Measurements from ENCODE around the gene CP. TPM values are rescaled to one million over a fixed set of nuclear protein-coding genes. Genes with fewer than 3 reads are reported as not detected.
A peak's percentile ranks its signal among the peaks of the same experiment; 100 is the strongest.

The CP gene
- total and polyA plus RNA-seq, 9 of the 15 experiments (the other 6 are each of a cell fraction or from before 2014, with no cell fraction given) = 0.30 to 0.75 TPM; not detected in 7

- no peak for DNase-seq (ENCODE audit: extremely low read depth in 1 of 4, low spot score in 3 of 4)
Measured at GRCh38 chr3:149152420-149152819, 69.2 kb downstream of the CP start.

DNA sequence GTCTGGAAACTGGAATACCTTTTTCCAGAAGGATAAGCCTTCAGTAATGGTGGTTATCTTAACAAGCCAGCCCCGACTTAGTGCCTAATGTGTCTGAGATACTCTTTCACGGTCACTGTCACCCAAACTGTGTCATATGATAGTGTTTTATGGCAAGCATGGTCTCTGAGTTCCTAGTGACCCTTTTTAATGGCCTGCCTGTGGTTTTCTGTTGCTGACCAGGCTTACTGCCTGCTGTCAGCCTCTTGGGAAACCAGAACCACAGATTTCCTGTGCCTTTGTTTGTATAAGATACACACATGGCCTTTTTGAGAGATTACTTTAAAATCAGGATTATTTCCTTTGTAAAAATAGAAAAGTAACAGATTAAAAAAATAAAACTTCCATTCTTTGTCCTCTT lies 69.8 kb downstream of the CP start:
- H3K9ac ChIP-seq (ENCODE audit: insufficient read depth in 1 of 2, low read depth in 2 of 2, low read length in 2 of 2) = no peak overlapping the region
- H2AFZ ChIP-seq (ENCODE audit: low read depth, low read length) = no peak overlapping the region
- intact Hi-C loops (cut with micrococcal nuclease) (no loop called here), in situ Hi-C loops (cut with MboI) (no loop called here)
- peaks cover 6% of the 10 kb centered on the region; the same call in 1 of the 3 replicates for H3K36me3 ChIP-seq (ENCODE audit: control insufficient read depth, insufficient read depth, low read length)
- peaks cover 0 to 7% of the 10 kb centered on the region in 2 experiments; a peak in 4 of 5 replicates for H3K4me1 ChIP-seq (replicated peaks in 1 of 2; ENCODE audit: control insufficient read depth in 2 of 2, insufficient read depth in 2 of 2, low read length in 2 of 2)
- H3K9me1 ChIP-seq (ENCODE audit: control insufficient read depth, insufficient read depth, low read length) = no peaks in the 10 kb centered on the region
- peak; percentile 96 for FAIRE-seq
- peak; percentile 15 to 85 (median 42) for DNase-seq (ENCODE audit: extremely low read depth in 1 of 4, low spot score in 3 of 4)
- peaks cover 6% of the 10 kb centered on the region for H4K20me1 ChIP-seq (replicated peaks; ENCODE audit: control insufficient read depth, insufficient read depth, low read length)
- H3K9me3 ChIP-seq (replicated peaks; ENCODE audit: control insufficient read depth, insufficient read depth, low read depth, low read length) = no peaks in the 10 kb centered on the region
- BruUV-seq (replicated peaks) = no TSS peak
- H3K4me3 ChIP-seq = no peak overlapping the region
- ChIA-PET CTCF (ENCODE audit: low intra/inter-chr PET ratio) (no interaction called here), POLR2A (no interaction called here)
- ATAC-seq = peak; percentile 99
- no peaks in the 10 kb centered on the region for H3K27me3 ChIP-seq (ENCODE audit: control insufficient read depth in 2 of 2, insufficient read depth in 2 of 2, low read length in 2 of 2)
- no peak overlapping the region for H3K4me2 ChIP-seq (ENCODE audit: insufficient read depth, low read length)
- WGBS (ENCODE audit: insufficient coverage, low coverage, missing lambda C conversion rate) = 0% methylated on average over 2 of the region's 2 CpGs
- H3K27ac ChIP-seq (ENCODE audit: extremely low read depth, low read depth, low read length) = no peak overlapping the region
- H3K79me2 ChIP-seq (ENCODE audit: control insufficient read depth, insufficient read depth, low read length) = no peaks in the 10 kb centered on the region
- TF ChIP-seq NFYB (IDR thresholded peaks at IDR 0.05; ENCODE audit: extremely low read depth, insufficient read length) (no peak), MEF2D (tag; conservative IDR thresholded peaks at IDR 0.05; ENCODE audit: low read depth) (0 out of 2 replicates have a peak, but pooled peaks have one; percentile 51), ZNF253 (CRISPR knock-in tag; conservative IDR thresholded peaks at IDR 0.05) (no peak), ZNF76 (CRISPR knock-in tag; IDR thresholded peaks at IDR 0.05; ENCODE audit: borderline replicate concordance) (no peak), SMAD4 (CRISPR knock-in tag; conservative IDR thresholded peaks at IDR 0.05) (peak; percentile 88)
- TF ChIP-seq, protein P1, sequence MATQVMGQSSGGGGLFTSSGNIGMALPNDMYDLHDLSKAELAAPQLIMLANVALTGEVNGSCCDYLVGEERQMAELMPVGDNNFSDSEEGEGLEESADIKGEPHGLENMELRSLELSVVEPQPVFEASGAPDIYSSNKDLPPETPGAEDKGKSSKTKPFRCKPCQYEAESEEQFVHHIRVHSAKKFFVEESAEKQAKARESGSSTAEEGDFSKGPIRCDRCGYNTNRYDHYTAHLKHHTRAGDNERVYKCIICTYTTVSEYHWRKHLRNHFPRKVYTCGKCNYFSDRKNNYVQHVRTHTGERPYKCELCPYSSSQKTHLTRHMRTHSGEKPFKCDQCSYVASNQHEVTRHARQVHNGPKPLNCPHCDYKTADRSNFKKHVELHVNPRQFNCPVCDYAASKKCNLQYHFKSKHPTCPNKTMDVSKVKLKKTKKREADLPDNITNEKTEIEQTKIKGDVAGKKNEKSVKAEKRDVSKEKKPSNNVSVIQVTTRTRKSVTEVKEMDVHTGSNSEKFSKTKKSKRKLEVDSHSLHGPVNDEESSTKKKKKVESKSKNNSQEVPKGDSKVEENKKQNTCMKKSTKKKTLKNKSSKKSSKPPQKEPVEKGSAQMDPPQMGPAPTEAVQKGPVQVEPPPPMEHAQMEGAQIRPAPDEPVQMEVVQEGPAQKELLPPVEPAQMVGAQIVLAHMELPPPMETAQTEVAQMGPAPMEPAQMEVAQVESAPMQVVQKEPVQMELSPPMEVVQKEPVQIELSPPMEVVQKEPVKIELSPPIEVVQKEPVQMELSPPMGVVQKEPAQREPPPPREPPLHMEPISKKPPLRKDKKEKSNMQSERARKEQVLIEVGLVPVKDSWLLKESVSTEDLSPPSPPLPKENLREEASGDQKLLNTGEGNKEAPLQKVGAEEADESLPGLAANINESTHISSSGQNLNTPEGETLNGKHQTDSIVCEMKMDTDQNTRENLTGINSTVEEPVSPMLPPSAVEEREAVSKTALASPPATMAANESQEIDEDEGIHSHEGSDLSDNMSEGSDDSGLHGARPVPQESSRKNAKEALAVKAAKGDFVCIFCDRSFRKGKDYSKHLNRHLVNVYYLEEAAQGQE (IDR thresholded peaks at IDR 0.05; ENCODE audit: borderline replicate concordance) = no peak; the same call in 1 of the 2 replicates
- TF ChIP-seq, protein P1 (CRISPR knock-in tag; IDR thresholded peaks at IDR 0.05; ENCODE audit: low read depth) = no peak

More at GRCh38 chr3:149152420-149152819, 69.2 kb downstream of the CP start:
- Histone ChIP-seq H3K4me2 (ENCODE audit: insufficient read depth, low read length) (no peak overlapping the region), H2AFZ (ENCODE audit: low read depth, low read length) (no peak overlapping the region), H3K27ac (ENCODE audit: extremely low read depth, low read depth, low read length) (no peak overlapping the region; the same call in 2 of the 3 replicates), H3K4me1 (replicated peaks in 1 of 2; ENCODE audit: control insufficient read depth in 2 of 2, insufficient read depth in 2 of 2, low read length in 2 of 2) (peaks cover 0 to 7% of the 10 kb centered on the region in 2 experiments; a peak in 4 of 5 replicates), H3K36me3 (ENCODE audit: control insufficient read depth, insufficient read depth, low read length) (peaks cover 8% of the 10 kb centered on the region; the same call in 2 of the 3 replicates), H4K20me1 (replicated peaks; ENCODE audit: control insufficient read depth, insufficient read depth, low read length) (peaks cover 6% of the 10 kb centered on the region), H3K27me3 (ENCODE audit: control insufficient read depth in 2 of 2, insufficient read depth in 2 of 2, low read length in 2 of 2) (no peaks in the 10 kb centered on the region), H3K4me3 (no peak overlapping the region), H3K79me2 (ENCODE audit: control insufficient read depth, insufficient read depth, low read length) (no peaks in the 10 kb centered on the region), H3K9me1 (ENCODE audit: control insufficient read depth, insufficient read depth, low read length) (no peaks in the 10 kb centered on the region), H3K9me3 (replicated peaks; ENCODE audit: control insufficient read depth, insufficient read depth, low read depth, low read length) (no peaks in the 10 kb centered on the region), H3K9ac (ENCODE audit: insufficient read depth in 1 of 2, low read depth in 2 of 2, low read length in 2 of 2) (no peak overlapping the region)
- TF ChIP-seq ETV6 (IDR thresholded peaks at IDR 0.05; ENCODE audit: borderline replicate concordance in 1 of 2, low read depth in 2 of 2, low read length in 1 of 2) (no peak), ETV6 (CRISPR knock-in tag; IDR thresholded peaks at IDR 0.05; ENCODE audit: borderline replicate concordance) (no peak), ZNF316 (IDR thresholded peaks at IDR 0.05) (peak; percentile 32; the same call in 1 of the 2 replicates)
- ChIA-PET CTCF (ENCODE audit: low intra/inter-chr PET ratio) (no interaction called here), POLR2A (interaction anchor here (0.5 kb wide), 1 partner anchor 83 kb away, joined by 3 read pairs; no protein-coding TSS in a partner anchor)
- in situ Hi-C loops (cut with MboI) = no loop called here
- ATAC-seq (no peak), FAIRE-seq (no peak)
- intact Hi-C loops (cut with micrococcal nuclease) = no loop called here
- BruUV-seq (replicated peaks) = no TSS peak
- 44% methylated on average over 2 of the region's 2 CpGs for WGBS (ENCODE audit: insufficient coverage, low coverage, missing lambda C conversion rate)
